Fibroblast of villous mesenchyme (primary cell): ENCODE measurements around the gene SPACA9. TPM values are rescaled to one million over a fixed set of nuclear protein-coding genes. Genes with fewer than 3 reads are reported as not detected.

Experiments
- DNase-seq: peaks from one replicate; pipeline ENCODE4 v3.0.0-alpha.2; 2010; ENCODE audit warnings: low read depth
- H3K4me3 ChIP-seq: 2 replicates; pipeline ENCODE4 v1.5.1; 2011; ENCODE audit warnings: low read depth, mild to moderate bottlenecking, low read length
- CTCF ChIP-seq: IDR thresholded peaks from 2 replicates; pipeline ENCODE4 v1.5.1; 2012; ENCODE audit warnings: low read depth, mild to moderate bottlenecking, low read length; ENCODE audit not compliant: insufficient read depth
- total RNA-seq: library from RNA; depleted of rRNA; stranded (reverse); fragments of >200 nt; gene quantifications from 2 replicates; pipeline ENCODE4 v1.2.3, GENCODE V29; 2012

The SPACA9 gene
- total RNA-seq, 1 donor, result 2.2 TPM

GRCh38 chr9:132840980-132841379, 37.7 kb upstream of the SPACA9 start:
- H3K4me3 ChIP-seq, result no peak overlapping the region
- DNase-seq, result no peak
- no peak for TF ChIP-seq CTCF

- TF ChIP-seq CTCF, result no peak
- no peak for DNase-seq
- no peak overlapping the region for H3K4me3 ChIP-seq
Measured at GRCh38 chr9:132842124-132843044, 36.3 kb upstream of the SPACA9 start.

- DNase-seq, result no peak
- no peak for TF ChIP-seq CTCF
- no peak overlapping the region for H3K4me3 ChIP-seq
Measured at GRCh38 chr9:132846109-132846917, 32.4 kb upstream of the SPACA9 start.

- no peak for DNase-seq
- TF ChIP-seq CTCF, result no peak
Measured at GRCh38 chr9:132846918-132847515, 31.7 kb upstream of the SPACA9 start.

GRCh38 chr9:132849185-132849706, 29.5 kb upstream of the SPACA9 start:
- DNase-seq, result peak; percentile 30
- H3K4me3 ChIP-seq, result no peak overlapping the region
- no peak for TF ChIP-seq CTCF

More at GRCh38 chr9:132846918-132847515, 31.7 kb upstream of the SPACA9 start:
- H3K4me3 ChIP-seq, result no peak overlapping the region

GRCh38 chr9:132853482-132853881, 25.2 kb upstream of the SPACA9 start:
- no peak for DNase-seq
- TF ChIP-seq CTCF, result no peak
- no peak overlapping the region for H3K4me3 ChIP-seq
